Hepatocyte (in vitro differentiated cells): Measurements from ENCODE around the gene CHST10. TPM values are rescaled to one million over a fixed set of nuclear protein-coding genes. Genes with fewer than 3 reads are reported as not detected.

Source experiments
- DNase-seq: peaks from one replicate; pipeline ENCODE4 v3.0.0-alpha.2; 2016; ENCODE audit warnings: low spot score
- H2AFZ ChIP-seq: fragments of 200-600 bp; sonication (generic); 2 replicates; pipeline ENCODE4 v1.6.0; 2016; ENCODE audit warnings: antibody characterized with exemption, mild to moderate bottlenecking
- H3K27ac ChIP-seq: fragments of 200-600 bp; sonication (generic); 2 replicates; pipeline ENCODE4 v1.5.1; 2016; ENCODE audit warnings: mild to moderate bottlenecking
- H3K27me3 ChIP-seq: fragments of 200-600 bp; sonication (generic); 2 replicates; pipeline ENCODE4 v1.6.1; 2016
- H3K36me3 ChIP-seq: fragments of 200-600 bp; sonication (generic); replicated peaks from 2 replicates; pipeline ENCODE4 v1.5.1; 2016; ENCODE audit warnings: low read depth; ENCODE audit not compliant: insufficient read depth
- H3K4me1 ChIP-seq: fragments of 200-600 bp; sonication (generic); 2 replicates; pipeline ENCODE4 v1.5.1; 2016; ENCODE audit warnings: mild to moderate bottlenecking, moderate library complexity; ENCODE audit not compliant: insufficient read depth
- H3K4me2 ChIP-seq: fragments of 200-600 bp; sonication (generic); 2 replicates; pipeline ENCODE4 v1.6.0; 2016
- H3K4me3 ChIP-seq: fragments of 200-600 bp; sonication (generic); 2 replicates; pipeline ENCODE4 v1.5.1; 2016; ENCODE audit warnings: mild to moderate bottlenecking
- H3K79me2 ChIP-seq: fragments of 200-600 bp; sonication (generic); 2 replicates; pipeline ENCODE4 v1.6.0; 2017; ENCODE audit warnings: mild to moderate bottlenecking
- H3K9me2 ChIP-seq: fragments of 200-600 bp; sonication (generic); replicated peaks from 2 replicates; pipeline ENCODE4 v1.6.0; 2017; ENCODE audit warnings: mild to moderate bottlenecking; ENCODE audit not compliant: insufficient read depth
- H3K9me3 ChIP-seq: fragments of 200-600 bp; sonication (generic); 2 replicates; pipeline ENCODE4 v1.5.1; 2016; ENCODE audit warnings: low read depth, mild to moderate bottlenecking
- H4K20me1 ChIP-seq: fragments of 200-600 bp; sonication (generic); 2 replicates; pipeline ENCODE4 v1.6.0; 2016; ENCODE audit warnings: mild to moderate bottlenecking; ENCODE audit not compliant: insufficient read depth, poor library complexity, severe bottlenecking
- CTCF ChIP-seq: fragments of 200-600 bp; sonication (generic); IDR thresholded peaks from 2 replicates; pipeline ENCODE4 v1.5.1; 2016; ENCODE audit warnings: antibody characterized with exemption, mild to moderate bottlenecking; ENCODE audit not compliant: poor library complexity
- EZH2 ChIP-seq: fragments of 200-600 bp; sonication (generic); IDR thresholded peaks from 2 replicates; pipeline ENCODE4 v1.6.1; 2016; ENCODE audit warnings: antibody characterized with exemption, mild to moderate bottlenecking, borderline replicate concordance
- EZH2phosphoT487 ChIP-seq: fragments of 200-600 bp; sonication (generic); IDR thresholded peaks from one replicate; pipeline ENCODE4 v1.6.1; 2018; ENCODE audit warnings: antibody characterized with exemption, mild to moderate bottlenecking, low read depth, moderate library complexity; ENCODE audit not compliant: unreplicated experiment, severe bottlenecking
- WGBS: methylation state at CpG from one replicate; pipeline ENCODE4 v1.1.6; 2016; ENCODE audit warnings: low lambda C conversion rate; ENCODE audit errors: missing lambda C conversion rate; 5-methylcytosine and 5-hydroxymethylcytosine counted together
- polyA plus RNA-seq: library from polyadenylated mRNA; unstranded; fragments of >200 nt; fragmentation: Nextera tagmentation; extraction: Ambion mirVana; gene quantifications from 2 replicates; pipeline ENCODE4 v1.2.1, GENCODE V29; 2016
- total RNA-seq: library from RNA; depleted of rRNA; stranded (reverse); fragments of >200 nt; gene quantifications from 2 replicates; pipeline ENCODE4 v1.2.3, GENCODE V29; 2014

CHST10 gene
- total and polyA plus RNA-seq, 2 experiments from 2014 or later = 8.0 to 15.3 TPM

GRCh38 chr2:100407563-100407962 lies 9.9 kb downstream of the CHST10 start:
- Histone ChIP-seq H4K20me1 (no peaks in the 10 kb centered on the region), H2AFZ (no peak overlapping the region), H3K27me3 (no peaks in the 10 kb centered on the region), H3K4me2 (no peak overlapping the region), H3K79me2 (peaks cover 8% of the 10 kb centered on the region), H3K4me3 (no peak overlapping the region), H3K27ac (no peak overlapping the region), H3K4me1 (no peaks in the 10 kb centered on the region), H3K9me3 (no peaks in the 10 kb centered on the region), H3K36me3 (no peaks in the 10 kb centered on the region), H3K9me2 (no peaks in the 10 kb centered on the region)
- 93% methylated on average over 6 of the region's 6 CpGs for WGBS
- TF ChIP-seq EZH2 = no peak
- no peak for TF ChIP-seq CTCF
- TF ChIP-seq EZH2phosphoT487 = no peak
- DNase-seq = no peak

GRCh38 chr2:100407073-100407472 lies 10.4 kb downstream of the CHST10 start:
- Histone ChIP-seq H3K27ac (no peak overlapping the region), H3K79me2 (peaks cover 8% of the 10 kb centered on the region), H3K4me2 (no peak overlapping the region), H2AFZ (no peak overlapping the region), H3K27me3 (no peaks in the 10 kb centered on the region), H3K36me3 (no peaks in the 10 kb centered on the region), H4K20me1 (no peaks in the 10 kb centered on the region), H3K9me2 (no peaks in the 10 kb centered on the region), H3K4me3 (no peak overlapping the region), H3K4me1 (no peaks in the 10 kb centered on the region), H3K9me3 (no peaks in the 10 kb centered on the region)
- 91% methylated on average over 6 of the region's 6 CpGs for WGBS
- TF ChIP-seq EZH2phosphoT487 = no peak
- no peak for DNase-seq

- DNase-seq = no peak
- H4K20me1 ChIP-seq = no peaks in the 10 kb centered on the region
- no peak for TF ChIP-seq EZH2
- no peak for TF ChIP-seq EZH2phosphoT487
- TF ChIP-seq CTCF = no peak
- no peaks in the 10 kb centered on the region for H3K9me2 ChIP-seq
- H3K27ac ChIP-seq = no peak overlapping the region
- peaks cover 8% of the 10 kb centered on the region for H3K79me2 ChIP-seq
- H3K4me2 ChIP-seq = no peak overlapping the region
- no peaks in the 10 kb centered on the region for H3K9me3 ChIP-seq
- H3K4me1 ChIP-seq = no peaks in the 10 kb centered on the region
- no peak overlapping the region for H3K4me3 ChIP-seq
- H2AFZ ChIP-seq = no peak overlapping the region
- 93% methylated on average over 5 of the region's 5 CpGs for WGBS
- H3K27me3 ChIP-seq = no peaks in the 10 kb centered on the region
- no peaks in the 10 kb centered on the region for H3K36me3 ChIP-seq
Observed at GRCh38 chr2:100406120-100406508, 11.4 kb downstream of the CHST10 start.

GRCh38 chr2:100405403-100406119 lies 11.9 kb downstream of the CHST10 start:
- Histone ChIP-seq H2AFZ (no peak overlapping the region), H3K4me3 (no peak overlapping the region), H3K9me3 (no peaks in the 10 kb centered on the region), H3K79me2 (peaks cover 5% of the 10 kb centered on the region), H3K27me3 (no peaks in the 10 kb centered on the region), H4K20me1 (no peaks in the 10 kb centered on the region), H3K36me3 (no peaks in the 10 kb centered on the region), H3K9me2 (no peaks in the 10 kb centered on the region), H3K4me2 (no peak overlapping the region), H3K4me1 (no peaks in the 10 kb centered on the region), H3K27ac (no peak overlapping the region)
- WGBS = 94% methylated on average over 13 of the region's 13 CpGs
- DNase-seq = no peak
- no peak for TF ChIP-seq CTCF
- no peak for TF ChIP-seq EZH2
- TF ChIP-seq EZH2phosphoT487 = no peak
